Upper lobe of right lung (tissue), 1 donor: Measurements from ENCODE around the gene CDC42BPG. TPM values are rescaled to one million over a fixed set of nuclear protein-coding genes. Genes with fewer than 3 reads are reported as not detected.

Experiments used
- ATAC-seq: fragments of 200-7000 bp; cut with Tn5 transposase; one replicate; pipeline ENCODE4 v1.9.1; 2020; ENCODE audit warnings: mild to moderate bottlenecking, moderate library complexity
- DNase-seq: peaks from one replicate; pipeline ENCODE4 v3.0.0-alpha.2; 2020
- H3K27ac ChIP-seq: fragments of 200-600 bp; one replicate; pipeline ENCODE4 v1.8.0; 2022
- H3K27me3 ChIP-seq: fragments of 200-600 bp; one replicate; pipeline ENCODE4 v1.8.0; 2022; ENCODE audit warnings: mild to moderate bottlenecking
- H3K36me3 ChIP-seq: fragments of 200-600 bp; one replicate; pipeline ENCODE4 v1.8.0; 2022
- H3K4me1 ChIP-seq: fragments of 200-600 bp; one replicate; pipeline ENCODE4 v1.8.0; 2022
- H3K4me3 ChIP-seq: fragments of 200-600 bp; one replicate; pipeline ENCODE4 v1.8.0; 2022; ENCODE audit warnings: mild to moderate bottlenecking
- H3K9me3 ChIP-seq: fragments of 200-600 bp; one replicate; pipeline ENCODE4 v1.8.0; 2022
- CTCF ChIP-seq: fragments of 200-600 bp; IDR thresholded peaks from one replicate; pipeline ENCODE4 v1.8.0; 2022; ENCODE audit warnings: antibody characterized with exemption
- intact Hi-C: fragments of 100-400 bp; cut with DNase I; formaldehyde crosslinking; loops from one replicate; pipeline ENCODE4 v1.11.0; 2022
- total RNA-seq: library from RNA; stranded (reverse); fragmentation: NEBNext Ultra II Directional; extraction: Animal tissue kit (Norgen Biotek cat#: 25700); gene quantifications from one replicate; pipeline ENCODE4 v1.2.1, GENCODE V29; 2021
- donor health status: DM: no; HTN: yes; CAD: no; lungs with severe emphysema.

Gene CDC42BPG
- total RNA-seq, 1 donor from 2014 or later: 20.9 TPM

GRCh38 chr11:64872790-64873488 is 28.5 kb upstream of the CDC42BPG start:
- H3K9me3 ChIP-seq: no peaks in the 10 kb centered on the region
- intact Hi-C loops: no loop called here
- H3K36me3 ChIP-seq: peaks cover 39% of the 10 kb centered on the region
- no peak overlapping the region for H3K4me3 ChIP-seq
- H3K4me1 ChIP-seq: peaks cover 80% of the 10 kb centered on the region
- DNase-seq: no peak
- ATAC-seq: no peak
- peak overlapping the region; percentile 13 for H3K27ac ChIP-seq
- no peak for TF ChIP-seq CTCF
- H3K27me3 ChIP-seq: no peaks in the 10 kb centered on the region

DNA sequence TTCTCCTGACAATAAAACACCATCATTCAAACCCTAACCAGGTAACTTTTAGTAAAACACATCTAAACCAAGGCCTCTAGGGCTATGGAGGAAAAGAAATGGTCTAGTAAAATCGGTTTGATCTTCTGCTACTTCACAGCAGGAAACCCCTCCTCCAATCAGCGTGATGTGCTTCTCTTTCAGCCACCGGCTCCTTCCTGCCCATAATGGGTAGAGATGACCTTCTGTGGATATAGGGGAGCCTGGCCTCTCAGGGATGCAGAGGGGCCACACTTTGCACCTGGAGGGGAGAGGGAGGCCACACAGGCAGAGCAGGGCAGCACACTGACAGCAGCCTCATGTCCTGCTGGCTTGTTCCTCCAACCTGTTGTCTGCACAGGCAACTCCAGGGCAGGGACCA is 27.0 kb upstream of the CDC42BPG start:
- Histone ChIP-seq H3K27me3 (no peaks in the 10 kb centered on the region), H3K9me3 (no peaks in the 10 kb centered on the region), H3K4me3 (peak overlapping the region; percentile 10), H3K4me1 (peaks cover 77% of the 10 kb centered on the region), H3K36me3 (peaks cover 43% of the 10 kb centered on the region), H3K27ac (peak overlapping the region; percentile 78)
- ATAC-seq (no peak), DNase-seq (no peak)
- no peak for TF ChIP-seq CTCF
- intact Hi-C loops: no loop called here

DNA sequence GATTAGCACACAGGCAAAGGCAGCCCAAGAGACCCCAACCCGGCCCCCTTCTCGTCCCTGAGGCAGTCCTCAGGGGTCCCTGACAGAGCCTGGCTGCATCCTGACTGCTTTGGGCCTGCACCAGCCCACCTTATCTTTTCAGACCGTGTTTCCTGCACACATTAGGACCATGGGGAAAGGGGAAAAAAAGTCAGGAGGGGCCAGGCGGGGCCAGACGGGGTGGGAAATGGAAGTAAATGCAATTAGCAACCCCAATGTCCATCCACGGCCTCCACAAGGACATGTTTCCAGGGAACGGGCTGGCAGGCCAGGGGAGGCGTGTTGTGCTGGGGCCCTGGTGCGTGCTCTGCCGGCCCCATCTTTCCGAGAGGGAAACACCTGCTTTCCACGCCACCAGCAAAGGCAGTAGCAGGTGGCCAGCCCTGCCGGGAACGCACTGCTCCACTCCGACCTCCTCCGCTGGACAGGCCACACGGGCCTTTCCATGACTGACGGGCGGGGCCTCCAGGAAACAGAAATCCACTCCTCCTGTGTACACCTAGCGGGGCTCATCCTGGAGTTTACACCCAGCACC is 26.5 kb upstream of the CDC42BPG start:
- peak overlapping the region; percentile 78 for H3K27ac ChIP-seq
- H3K4me1 ChIP-seq: peaks cover 77% of the 10 kb centered on the region
- H3K27me3 ChIP-seq: no peaks in the 10 kb centered on the region
- H3K4me3 ChIP-seq: peak overlapping the region; percentile 10
- TF ChIP-seq CTCF: no peak
- no peaks in the 10 kb centered on the region for H3K9me3 ChIP-seq
- H3K36me3 ChIP-seq: peaks cover 43% of the 10 kb centered on the region
- intact Hi-C loops: no loop called here
- ATAC-seq (no peak), DNase-seq (no peak)

DNA sequence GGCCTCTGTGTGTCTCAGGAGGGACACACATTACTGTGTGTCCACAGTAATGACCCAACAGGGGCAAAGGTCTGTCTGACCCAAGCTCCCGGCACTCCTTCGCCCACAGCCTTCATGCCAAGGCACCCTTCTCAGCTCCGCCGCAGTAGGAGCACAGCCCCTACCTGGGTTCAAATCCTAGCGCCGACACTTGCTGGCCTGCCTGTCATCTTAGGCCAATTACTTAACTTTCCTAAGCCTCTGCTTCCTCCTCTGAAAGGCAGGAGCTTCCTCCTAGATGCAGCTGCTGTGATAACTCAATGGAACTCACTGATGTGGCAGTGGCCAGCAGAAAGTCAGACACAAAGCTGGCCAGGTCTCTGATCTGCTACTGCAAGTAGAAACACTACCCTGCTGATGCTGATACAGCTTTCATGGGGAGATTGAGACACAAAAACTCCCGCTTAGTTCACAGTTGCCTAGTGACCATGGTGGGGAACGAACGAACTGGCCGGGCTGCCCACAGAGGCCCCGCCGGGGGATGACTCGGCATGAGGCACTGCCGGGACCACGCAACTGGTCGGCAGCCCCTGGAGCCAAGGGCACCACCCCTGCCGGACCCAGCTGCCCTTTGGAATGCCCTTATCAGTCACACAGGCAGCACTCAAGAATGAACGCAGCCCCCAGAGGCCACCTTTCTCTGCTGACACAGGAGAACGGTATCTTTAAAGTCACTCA is 25.9 kb upstream of the CDC42BPG start:
- ATAC-seq: peak; percentile 46
- TF ChIP-seq CTCF: no peak
- H3K9me3 ChIP-seq: no peaks in the 10 kb centered on the region
- H3K36me3 ChIP-seq: peaks cover 43% of the 10 kb centered on the region
- peak overlapping the region; percentile 10 for H3K4me3 ChIP-seq
- no peaks in the 10 kb centered on the region for H3K27me3 ChIP-seq
- H3K27ac ChIP-seq: peak overlapping the region; percentile 78
- peaks cover 77% of the 10 kb centered on the region for H3K4me1 ChIP-seq
- no peak for DNase-seq
- intact Hi-C loops: no loop called here

DNA sequence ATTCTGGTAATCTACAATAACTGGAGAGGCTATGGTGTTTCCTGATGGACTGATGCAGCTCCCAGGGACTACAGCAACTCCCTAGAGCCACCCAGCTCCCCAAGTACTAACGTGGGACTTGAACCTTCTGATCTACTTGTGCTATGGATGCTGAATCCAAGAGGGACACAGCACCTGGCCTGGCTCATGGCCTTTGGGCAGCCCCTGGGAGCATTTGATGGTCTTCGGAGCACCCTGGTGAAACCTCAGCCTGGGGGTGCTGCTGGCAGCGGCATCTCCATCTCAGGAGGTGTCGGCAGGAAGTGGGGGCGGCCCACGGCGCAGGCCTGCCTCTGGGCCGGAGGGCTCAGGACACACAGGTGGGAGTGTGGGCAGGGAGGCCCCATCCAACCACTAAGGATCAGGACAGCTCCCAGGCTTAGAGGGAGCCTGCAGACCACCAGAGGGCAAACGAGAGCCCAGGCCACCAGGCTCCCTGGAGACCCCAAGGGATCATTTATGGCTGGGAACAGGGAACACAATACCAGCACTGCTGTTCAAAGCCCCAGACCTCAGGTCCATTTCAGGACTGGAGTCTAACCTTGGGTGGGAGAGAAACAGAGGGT is 25.2 kb upstream of the CDC42BPG start:
- no peak for ATAC-seq
- peak; percentile 29 for TF ChIP-seq CTCF
- DNase-seq: no peak

More for the DNA sequence above, 25.2 kb upstream of the CDC42BPG start:
- peak overlapping the region; percentile 78 for H3K27ac ChIP-seq
- peaks cover 77% of the 10 kb centered on the region for H3K4me1 ChIP-seq
- peak overlapping the region; percentile 10 for H3K4me3 ChIP-seq
- H3K36me3 ChIP-seq: peaks cover 39% of the 10 kb centered on the region
- H3K9me3 ChIP-seq: no peaks in the 10 kb centered on the region
- no peaks in the 10 kb centered on the region for H3K27me3 ChIP-seq
- intact Hi-C loops: no loop called here
